C4-2B (cell line): ENCODE measurements around the gene ALOX5.
"Not testable (repeated sequence)": the region's sequence is repeated elsewhere in the genome, so short reads cannot be mapped to it uniquely, and the experiment has no call there.

ENCODE experiments used
- H3K27ac ChIP-seq: fragments of 450-650 bp; 2 replicates; pipeline ENCODE4 v1.5.1; 2017
- ZFX ChIP-seq: fragments of 450-650 bp; IDR thresholded peaks from 2 replicates; pipeline ENCODE4 v1.6.1; 2017
- TF ChIP-seq, protein P1 (sequence below): fragments of 450-650 bp; conservative IDR thresholded peaks from 2 replicates; pipeline ENCODE4 v1.5.1; 2017; ENCODE audit warnings: mild to moderate bottlenecking

Gene ALOX5

DNA sequence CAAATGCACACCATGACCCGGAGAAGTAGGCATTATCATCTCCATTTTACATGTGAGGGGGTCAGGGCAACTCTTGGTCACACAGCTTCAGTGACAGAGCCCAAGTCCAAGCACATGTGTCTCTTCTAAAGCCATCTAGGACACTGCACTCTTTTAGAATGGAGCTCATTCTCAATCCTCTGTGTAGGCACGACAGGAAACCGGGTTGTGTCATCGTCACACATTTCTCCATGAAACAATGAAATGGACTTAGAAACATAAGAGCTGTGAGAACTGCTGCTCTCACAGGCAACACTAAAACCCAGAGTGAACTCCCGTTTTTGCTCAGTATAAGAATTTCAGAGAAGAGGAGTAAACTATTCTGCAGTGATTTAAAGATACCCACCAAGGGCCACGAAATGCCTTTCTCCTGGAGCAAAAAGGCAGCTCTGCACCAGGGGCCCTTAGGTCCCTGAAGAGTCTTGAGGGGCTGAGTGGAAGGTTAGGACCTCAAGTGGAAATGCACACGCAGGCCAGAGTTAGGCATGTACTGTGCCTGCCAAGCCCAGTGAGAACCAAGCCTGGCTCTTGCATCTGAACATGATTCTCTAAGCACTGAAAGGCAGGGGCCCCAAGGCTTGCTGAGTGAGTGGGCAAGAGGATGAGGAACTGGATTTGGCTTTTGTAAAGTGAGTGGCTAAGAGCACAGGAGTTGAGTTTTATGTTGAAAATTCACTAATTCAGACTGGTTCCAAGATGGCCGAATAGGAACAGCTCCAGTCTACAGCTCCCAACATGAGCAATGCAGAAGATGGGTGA, 13.3 kb downstream of the ALOX5 start:
- H3K27ac ChIP-seq = no peak overlapping the region

DNA sequence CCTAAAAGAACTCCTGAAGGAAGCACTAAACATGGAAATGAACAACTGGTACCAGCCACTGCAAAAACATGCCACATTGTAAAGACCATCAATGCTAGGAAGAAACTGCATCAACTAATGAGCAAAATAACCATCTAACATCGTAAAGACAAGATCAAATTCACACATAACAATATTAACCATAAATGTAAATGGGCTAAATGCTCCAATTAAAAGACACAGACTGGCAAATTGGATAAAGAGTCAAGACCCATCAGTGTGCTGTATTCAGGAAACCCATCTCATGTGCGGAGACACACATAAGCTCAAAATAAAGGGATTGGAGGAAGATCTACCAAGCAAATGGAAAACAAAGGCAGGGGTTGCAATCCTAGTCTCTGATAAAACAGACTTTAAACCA, 15.7 kb downstream of the ALOX5 start:
- H3K27ac ChIP-seq = not testable (repeated sequence)

More for the DNA sequence above, 13.3 kb downstream of the ALOX5 start:
- no peak for TF ChIP-seq ZFX
- TF ChIP-seq, protein P1, sequence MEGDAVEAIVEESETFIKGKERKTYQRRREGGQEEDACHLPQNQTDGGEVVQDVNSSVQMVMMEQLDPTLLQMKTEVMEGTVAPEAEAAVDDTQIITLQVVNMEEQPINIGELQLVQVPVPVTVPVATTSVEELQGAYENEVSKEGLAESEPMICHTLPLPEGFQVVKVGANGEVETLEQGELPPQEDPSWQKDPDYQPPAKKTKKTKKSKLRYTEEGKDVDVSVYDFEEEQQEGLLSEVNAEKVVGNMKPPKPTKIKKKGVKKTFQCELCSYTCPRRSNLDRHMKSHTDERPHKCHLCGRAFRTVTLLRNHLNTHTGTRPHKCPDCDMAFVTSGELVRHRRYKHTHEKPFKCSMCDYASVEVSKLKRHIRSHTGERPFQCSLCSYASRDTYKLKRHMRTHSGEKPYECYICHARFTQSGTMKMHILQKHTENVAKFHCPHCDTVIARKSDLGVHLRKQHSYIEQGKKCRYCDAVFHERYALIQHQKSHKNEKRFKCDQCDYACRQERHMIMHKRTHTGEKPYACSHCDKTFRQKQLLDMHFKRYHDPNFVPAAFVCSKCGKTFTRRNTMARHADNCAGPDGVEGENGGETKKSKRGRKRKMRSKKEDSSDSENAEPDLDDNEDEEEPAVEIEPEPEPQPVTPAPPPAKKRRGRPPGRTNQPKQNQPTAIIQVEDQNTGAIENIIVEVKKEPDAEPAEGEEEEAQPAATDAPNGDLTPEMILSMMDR = no peak

DNA sequence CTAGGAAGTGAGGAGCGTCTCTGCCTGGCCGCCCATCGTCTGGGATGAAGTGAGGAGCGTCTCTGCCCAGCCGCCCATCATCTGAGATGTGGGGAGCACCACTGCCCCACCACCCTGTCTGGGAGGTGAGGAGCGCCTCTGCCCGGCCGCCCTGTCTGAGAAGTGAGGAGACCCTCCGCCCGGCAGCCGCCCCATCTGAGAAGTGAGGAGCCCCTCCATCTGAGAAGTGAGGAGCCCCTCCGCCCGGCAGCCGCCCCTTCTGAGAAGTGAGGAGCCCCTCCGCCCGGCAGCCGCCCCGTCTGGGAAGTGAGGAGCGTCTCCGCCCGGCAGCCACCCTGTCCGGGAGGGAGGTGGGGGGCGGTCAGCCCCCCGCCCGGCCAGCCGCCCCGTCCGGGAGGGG, 17.6 kb downstream of the ALOX5 start:
- H3K27ac ChIP-seq = not testable (repeated sequence)

DNA sequence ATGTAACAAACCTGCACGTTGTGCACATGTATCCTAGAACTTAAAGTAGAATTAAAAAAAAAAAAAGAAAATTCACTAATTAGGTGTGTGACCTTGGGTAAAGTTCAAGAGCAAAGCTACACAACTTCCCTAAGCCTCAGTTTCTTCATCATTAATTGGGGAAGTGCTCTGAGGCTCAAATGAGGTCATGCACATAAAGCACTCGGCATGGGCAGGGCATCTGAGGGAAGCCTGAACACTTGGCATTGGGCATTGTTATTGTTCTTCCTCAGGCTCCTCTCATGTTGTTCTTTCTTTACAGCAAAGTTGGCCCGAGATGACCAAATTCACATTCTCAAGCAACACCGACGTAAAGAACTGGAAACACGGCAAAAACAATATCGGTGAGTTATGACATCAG, 21.5 kb downstream of the ALOX5 start:
- H3K27ac ChIP-seq = no peak overlapping the region
- TF ChIP-seq, protein P1 = no peak
- TF ChIP-seq ZFX = no peak

DNA sequence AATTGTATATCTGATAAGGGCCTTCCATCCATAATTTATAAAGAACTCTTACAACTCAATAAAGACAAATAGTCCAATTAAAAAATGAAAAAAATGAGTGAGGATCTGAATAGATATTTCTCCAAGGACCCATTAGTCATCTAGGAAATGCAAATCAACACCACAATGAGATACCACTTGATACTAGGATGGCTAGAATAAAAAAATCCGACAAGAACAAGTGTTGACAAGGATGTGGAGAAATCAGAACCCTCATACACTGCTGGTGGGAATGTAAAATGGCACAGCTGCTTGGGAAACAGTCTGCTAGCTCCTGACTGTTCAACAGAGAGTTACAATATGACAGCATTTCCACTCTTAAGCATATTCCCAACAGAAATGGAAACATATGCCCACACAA, 24.6 kb downstream of the ALOX5 start:
- TF ChIP-seq, protein P1 = no peak
- no peak for TF ChIP-seq ZFX
- H3K27ac ChIP-seq = no peak overlapping the region

DNA sequence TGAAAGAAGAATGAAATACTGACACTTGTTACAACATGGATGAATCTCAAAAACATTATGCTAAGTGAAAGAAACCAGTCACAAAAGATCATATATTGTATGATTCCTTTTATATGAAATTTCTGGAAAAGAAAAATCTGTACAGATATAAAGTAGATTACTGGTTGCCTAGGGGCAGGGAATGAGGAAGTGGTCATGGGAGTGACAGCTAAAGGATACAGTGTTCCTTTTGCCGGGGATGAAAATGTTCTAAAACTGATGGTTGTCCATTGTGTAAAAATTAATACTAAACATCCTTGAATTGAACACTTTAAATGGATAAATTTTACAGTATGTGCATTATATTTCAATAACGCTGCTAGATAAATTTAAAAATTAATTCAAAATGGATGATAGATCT, 25.1 kb downstream of the ALOX5 start:
- no peak overlapping the region for H3K27ac ChIP-seq
- TF ChIP-seq, protein P1 = no peak
- no peak for TF ChIP-seq ZFX

DNA sequence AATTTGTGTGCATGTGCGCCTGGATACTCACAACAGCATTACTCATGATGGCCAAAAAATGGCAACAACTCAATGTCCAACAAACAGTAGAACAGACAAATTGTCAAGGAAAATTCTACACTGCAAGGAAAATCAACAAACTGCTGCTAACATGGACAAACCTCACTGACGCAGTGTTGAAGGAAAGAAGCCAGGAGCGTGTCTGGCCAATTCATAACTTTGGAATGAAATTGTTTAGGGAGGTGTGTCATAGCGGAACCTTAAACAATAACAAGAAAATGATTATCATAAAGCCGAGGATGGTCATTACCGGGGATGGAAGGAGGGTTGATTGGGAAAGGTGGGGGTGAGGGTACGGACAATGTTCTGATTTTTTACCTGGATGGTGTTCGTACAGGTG, 29.1 kb downstream of the ALOX5 start:
- H3K27ac ChIP-seq = no peak overlapping the region

DNA sequence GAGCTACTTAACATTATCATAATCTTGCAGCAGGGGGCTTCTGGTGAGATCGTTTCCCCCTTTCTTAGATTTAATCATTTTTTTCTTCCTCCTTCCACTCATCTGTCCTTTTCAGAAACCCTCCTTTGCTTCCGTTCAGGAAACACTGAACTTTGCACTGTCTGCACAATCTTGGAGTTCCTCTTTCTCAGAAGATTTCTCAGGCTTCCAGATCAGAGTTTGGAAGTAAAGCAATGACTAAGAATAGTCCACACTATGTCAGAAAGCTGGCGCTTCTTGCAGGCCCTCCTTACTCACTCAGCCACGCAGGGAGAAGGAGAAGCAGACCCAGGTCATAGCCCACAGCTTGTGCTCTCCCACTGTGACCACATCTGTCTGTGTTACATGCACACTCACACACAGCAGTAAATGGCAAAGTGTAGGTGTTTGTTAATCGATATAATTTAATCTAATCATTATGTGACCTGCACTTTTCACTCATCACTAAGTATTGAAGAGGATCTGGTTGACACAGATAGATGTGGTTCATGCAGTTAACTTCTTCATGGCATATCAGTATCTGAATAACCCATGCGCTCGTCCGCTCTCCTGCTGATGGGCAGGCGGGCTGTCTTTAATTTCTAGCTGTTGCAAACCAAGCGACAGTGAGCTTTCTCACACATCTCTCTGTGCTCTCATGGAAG, 30.2 kb downstream of the ALOX5 start:
- TF ChIP-seq, protein P1 = no peak
- no peak for TF ChIP-seq ZFX
- H3K27ac ChIP-seq = no peak overlapping the region

More for the DNA sequence above, 29.1 kb downstream of the ALOX5 start:
- no peak for TF ChIP-seq ZFX

DNA sequence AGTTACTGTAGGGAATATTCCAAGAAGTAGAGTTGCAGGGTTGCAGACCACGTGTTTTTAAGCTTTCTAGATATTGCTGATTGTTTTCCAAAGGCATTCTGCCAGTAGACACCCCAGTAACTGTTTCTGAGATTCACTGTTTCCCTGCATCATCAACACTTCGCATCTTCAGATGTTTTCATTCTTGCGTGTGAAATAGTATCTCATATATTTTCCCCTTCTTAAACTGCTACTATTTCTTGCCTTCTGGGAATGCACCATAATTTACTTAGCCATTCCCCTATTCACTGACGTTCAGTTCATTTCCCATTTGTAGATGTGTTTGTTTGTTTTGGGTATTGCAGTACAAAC, 30.7 kb downstream of the ALOX5 start:
- TF ChIP-seq ZFX = no peak
- TF ChIP-seq, protein P1 = no peak
- H3K27ac ChIP-seq = no peak overlapping the region
